HG03175 (cell line): ENCODE data around the gene MISP.
"Not testable (repeated sequence)": the region's sequence is repeated elsewhere in the genome, so short reads cannot be mapped to it uniquely, and the experiment has no call there.

ENCODE experiments used
- ATAC-seq: cut with Tn5 transposase; IDR thresholded peaks from one replicate; pipeline ENCODE4 v1.9.1; 2021; ENCODE audit warnings: mild to moderate bottlenecking, moderate library complexity; ENCODE audit not compliant: unreplicated experiment

Gene MISP

DNA sequence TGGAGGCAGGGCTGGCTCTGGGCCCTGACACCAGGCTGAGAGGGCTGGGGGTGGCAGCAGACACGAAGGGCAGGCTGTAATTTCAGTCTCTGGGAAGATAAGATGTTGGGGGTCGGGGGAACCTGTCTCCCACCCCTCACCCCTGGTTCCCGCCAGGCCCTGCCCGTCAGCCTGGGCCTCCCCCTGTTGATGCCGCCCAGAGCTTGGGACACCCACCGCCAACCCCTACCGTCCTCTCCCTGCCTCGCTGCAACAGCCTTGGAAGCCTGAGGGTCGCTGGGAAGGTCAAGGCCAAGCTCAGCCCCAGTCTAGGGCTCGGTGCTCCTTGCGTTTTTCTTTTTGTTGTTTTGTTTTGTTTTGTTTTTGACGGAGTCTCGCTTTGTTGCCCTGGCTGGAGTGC lies 27.7 kb upstream of the MISP start:
- ATAC-seq: no peak

DNA sequence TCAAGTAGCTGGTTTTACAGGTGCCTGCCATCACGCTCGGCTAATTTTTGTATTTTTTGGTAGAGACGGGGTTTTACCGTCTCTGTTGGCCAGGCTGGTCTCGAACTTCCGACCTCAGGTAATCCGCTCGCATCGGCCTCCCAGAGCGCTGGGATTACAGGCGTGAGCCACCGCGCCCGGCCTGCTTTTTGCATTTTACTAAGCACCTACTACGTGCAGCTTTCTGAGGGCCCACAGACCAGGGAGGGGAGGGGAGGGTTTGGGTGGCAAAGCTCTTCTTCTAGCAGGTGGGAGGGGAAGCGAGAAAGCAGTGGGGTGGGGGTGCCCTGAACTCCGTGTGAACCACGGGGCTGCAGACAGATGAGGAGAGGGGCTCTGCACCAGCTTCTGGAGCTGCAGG lies 27.2 kb upstream of the MISP start:
- no peak for ATAC-seq

- no peak for ATAC-seq
Observed at GRCh38 chr19:725461-726089, 25.3 kb upstream of the MISP start.

GRCh38 chr19:726993-727956 lies 23.6 kb upstream of the MISP start:
- no peak for ATAC-seq

DNA sequence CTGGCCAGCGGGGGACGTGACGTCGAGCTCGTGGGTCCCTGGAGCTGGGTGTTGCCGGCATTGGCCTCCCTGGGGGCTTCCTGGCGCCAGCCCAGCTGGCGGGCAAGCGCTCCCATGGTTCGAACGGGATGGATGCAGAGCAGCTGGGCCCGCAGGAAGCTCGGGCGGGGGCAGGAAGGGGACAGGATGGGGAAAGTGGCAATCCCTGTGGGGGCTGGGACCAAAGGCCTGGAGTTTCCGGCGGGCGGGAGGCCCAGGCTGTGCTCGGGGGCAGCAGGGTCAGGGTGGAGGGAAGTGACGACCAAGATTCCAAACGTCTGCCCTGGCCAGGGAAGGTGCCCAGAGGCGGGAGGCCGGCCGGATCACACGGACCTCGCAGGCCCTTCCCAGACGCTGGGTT lies 22.9 kb upstream of the MISP start:
- no peak for ATAC-seq

DNA sequence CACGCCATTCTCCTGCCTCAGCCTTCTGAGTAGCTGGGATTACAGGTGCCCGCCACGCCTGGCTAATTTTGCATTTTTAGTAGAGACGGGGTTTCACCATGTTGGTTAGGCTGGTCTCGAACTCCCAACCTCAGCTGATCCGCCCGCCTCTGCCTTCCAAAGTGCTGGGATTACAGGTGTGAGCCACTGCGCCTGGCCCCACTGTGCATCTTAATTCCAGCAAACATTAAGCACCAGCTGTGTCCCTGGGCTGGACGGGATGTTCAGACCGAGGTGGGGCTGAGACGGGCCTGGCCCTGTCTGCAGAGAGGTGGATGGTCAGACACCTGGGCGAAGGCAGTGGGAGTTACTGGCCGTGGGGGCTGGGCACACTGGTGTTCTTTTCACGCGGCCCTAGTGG lies 21.3 kb upstream of the MISP start:
- ATAC-seq: not testable (repeated sequence)

DNA sequence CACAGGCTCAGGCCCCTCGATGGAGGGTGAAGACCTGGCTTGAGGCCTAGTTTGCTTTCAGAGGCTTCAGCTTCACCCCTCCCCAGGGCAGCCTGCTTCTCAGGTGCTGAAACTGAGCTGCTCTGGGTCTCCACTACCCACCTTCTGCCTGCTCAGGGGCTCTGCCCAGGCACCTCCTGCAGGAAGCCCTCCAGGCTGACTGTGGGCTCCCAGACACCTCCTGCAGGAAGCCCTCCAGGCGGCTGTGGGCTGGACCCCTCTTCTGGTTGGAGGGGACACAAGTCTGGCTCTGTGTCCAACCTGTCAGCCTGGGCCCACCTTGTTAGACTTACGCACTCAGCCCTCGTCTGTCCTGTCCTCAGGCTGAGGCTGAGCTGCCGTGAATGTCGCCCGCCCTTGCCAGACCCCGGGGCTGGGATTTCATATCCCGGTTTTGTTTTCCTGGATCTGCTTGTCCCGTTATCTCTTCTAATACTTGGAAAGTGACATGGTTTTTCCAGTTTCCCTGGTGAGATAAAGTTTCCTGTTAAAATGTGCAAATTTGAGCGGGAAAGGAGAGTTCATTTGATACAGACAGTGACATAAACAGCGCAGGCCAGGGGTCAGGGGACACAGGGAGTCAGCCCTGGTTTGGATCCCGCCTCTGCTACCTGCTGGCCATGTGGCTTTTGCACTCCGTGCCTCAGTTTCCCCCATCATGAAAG lies 20.8 kb upstream of the MISP start:
- no peak for ATAC-seq

DNA sequence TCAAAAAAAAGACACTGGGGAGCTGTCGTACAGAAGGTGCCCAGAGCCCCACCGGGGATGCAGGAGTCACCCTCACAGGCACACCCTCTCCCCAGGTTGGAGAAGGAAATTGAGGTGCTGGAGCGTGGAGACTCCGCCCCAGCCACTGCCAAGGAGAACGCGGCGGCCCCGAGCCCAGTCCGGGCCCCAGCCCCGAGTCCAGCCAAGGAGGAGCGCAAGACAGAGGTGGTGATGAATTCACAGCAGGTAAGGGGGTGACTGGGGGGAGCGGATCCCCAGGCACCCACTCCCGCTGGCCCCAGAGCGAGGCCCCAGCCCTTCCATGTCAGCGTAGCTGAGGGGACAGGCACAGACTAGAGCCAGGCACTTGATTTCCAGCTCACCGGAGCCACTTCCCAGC lies 19.9 kb upstream of the MISP start:
- no peak for ATAC-seq

- ATAC-seq: no peak
Observed at GRCh38 chr19:732148-733069, 18.5 kb upstream of the MISP start.

DNA sequence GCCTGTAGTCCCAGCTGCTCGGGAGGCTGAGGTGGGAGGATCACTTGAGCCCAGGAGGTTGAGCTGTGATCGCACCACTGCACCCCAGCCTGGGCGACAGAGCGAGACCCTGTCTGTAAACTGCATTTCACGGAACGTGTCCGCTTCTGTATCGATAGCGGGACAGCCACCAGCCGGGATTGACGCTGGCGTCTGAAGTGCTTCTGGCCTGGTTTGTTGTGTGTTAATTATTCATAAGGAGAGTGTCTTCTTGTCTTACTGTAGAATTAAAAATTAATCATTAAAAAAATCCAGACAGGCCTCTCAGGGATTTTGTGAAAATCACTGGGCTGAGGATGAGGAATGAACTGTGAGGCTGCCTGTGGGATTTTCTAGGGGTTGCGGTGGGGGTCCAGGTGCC lies 16.2 kb upstream of the MISP start:
- ATAC-seq: no peak

GRCh38 chr19:736125-736524 lies 14.8 kb upstream of the MISP start:
- no peak for ATAC-seq

DNA sequence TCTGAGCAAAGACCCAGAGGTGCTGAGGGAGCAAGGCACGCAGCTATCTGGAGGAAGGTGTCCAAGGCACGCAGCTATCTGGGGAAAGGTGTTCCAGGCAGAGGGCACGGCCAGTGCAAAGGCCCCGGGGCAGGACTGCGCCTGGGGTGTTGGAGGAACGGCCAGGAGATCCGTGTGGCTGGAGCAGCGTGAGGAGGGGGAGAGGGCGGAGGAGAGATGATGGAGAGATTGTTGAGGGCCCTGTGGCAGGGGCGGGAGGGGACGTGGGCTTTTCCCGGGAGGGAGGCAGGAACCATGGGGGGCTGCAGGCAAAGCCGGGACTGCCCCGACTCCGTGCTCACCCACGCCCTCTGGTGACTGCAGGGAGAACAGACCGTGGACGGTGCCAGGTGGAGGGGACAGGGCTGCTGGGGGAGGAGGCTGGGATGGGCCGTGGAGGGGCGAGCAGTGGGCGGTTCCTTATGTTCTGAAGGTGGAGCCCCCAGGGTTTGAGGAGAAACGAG lies 13.3 kb upstream of the MISP start:
- no peak for ATAC-seq

GRCh38 chr19:738509-739128 lies 12.3 kb upstream of the MISP start:
- no peak for ATAC-seq

DNA sequence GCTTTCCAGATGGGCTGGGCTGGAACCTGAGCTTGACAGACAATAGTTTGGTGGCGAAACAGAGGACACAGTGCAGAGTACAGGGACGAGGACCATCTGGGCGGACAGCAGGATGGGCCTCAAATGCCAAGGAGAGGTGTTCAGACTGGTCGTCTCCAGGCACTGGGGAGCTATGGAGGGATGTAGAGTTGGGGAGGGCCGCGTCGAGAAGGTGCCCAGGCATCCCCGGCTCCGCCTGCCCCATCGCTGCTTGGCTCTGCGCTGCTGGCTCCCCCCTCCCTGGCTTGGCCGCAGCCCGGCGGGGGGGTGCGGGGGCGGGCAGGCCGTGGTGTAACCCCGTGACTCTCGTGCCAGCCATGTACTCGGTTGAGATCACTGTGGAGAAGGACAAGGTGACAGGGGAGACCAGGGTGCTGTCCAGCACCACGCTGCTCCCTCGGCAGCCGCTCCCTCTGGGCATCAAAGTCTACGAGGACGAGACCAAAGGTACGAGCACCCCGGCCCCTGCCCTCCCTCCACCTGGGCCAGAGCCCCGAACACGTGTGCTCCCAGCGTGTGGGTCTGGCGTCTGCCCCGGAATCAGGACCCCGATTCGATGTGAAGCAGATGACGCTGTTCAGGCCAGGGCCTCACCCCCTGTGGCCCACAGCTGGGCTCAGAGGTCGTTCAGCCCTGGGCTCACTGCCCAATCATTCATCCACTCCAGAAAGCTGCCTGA lies 10.8 kb upstream of the MISP start:
- no peak for ATAC-seq

DNA sequence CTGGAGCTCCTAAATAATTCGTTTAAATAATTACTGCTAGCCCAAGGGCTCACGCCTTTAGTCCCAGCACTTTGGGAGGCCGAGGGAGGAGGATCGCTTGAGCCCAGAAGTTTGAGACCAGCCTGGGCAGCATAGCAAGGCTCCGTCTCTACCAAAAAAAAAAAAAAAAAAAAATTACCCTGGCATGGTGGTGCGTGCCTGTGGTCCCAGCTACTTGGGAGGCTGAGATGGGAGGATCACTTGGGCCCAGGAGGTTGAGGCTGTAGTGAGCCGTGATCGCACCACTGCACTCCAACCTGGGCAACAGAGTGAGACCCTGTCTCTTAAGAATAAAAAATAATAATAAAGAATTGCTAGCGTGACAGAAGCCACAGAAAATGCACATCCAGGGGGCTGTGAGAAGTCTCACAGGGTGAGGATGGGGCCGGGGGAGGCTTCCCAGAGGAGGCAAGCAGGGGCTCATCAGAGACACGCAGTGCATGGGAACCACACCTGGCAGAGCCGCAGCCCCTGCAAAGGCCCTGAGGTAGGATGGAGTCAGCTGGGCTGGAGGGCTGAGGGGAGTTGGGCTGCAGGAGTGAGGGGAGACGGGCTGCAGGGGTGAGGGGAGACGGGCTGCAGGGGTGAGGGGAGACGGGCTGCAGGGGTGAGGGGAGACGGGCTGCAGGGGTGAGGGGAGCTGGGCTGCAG lies 10.0 kb upstream of the MISP start:
- not testable (repeated sequence) for ATAC-seq

GRCh38 chr19:741506-742131 lies 9.3 kb upstream of the MISP start:
- no peak for ATAC-seq

DNA sequence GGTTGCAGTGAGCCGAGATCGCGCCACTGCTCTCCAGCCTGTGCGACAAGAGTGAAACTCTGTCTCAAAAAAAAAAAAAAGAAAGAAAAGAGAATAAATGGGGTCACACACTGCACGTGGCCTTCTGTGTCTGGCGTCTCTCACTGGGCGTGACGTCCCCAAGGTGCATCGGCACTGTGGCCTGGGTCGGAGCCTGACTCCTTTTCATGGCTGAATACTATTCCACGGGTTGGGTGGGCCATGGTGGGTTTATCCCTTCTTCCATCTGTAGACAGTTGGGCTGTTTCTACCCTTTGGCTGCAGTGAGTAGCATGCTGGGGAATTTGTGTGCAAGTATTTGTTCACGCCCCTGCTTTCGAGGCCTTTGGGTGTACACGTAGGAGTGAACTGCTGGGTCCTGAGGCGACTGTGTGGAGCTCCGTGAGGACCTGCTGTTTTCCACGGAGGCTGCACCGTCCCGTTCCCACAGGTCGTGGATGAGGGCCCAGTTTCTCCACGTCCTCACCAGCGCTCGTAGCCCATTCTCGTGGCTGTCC lies 8.3 kb upstream of the MISP start:
- ATAC-seq: no peak

- no peak for ATAC-seq
Observed at GRCh38 chr19:743168-743687, 7.7 kb upstream of the MISP start.
